ENCODE results near the gene SLC16A6.

- TF ChIP-seq, protein P1, sequence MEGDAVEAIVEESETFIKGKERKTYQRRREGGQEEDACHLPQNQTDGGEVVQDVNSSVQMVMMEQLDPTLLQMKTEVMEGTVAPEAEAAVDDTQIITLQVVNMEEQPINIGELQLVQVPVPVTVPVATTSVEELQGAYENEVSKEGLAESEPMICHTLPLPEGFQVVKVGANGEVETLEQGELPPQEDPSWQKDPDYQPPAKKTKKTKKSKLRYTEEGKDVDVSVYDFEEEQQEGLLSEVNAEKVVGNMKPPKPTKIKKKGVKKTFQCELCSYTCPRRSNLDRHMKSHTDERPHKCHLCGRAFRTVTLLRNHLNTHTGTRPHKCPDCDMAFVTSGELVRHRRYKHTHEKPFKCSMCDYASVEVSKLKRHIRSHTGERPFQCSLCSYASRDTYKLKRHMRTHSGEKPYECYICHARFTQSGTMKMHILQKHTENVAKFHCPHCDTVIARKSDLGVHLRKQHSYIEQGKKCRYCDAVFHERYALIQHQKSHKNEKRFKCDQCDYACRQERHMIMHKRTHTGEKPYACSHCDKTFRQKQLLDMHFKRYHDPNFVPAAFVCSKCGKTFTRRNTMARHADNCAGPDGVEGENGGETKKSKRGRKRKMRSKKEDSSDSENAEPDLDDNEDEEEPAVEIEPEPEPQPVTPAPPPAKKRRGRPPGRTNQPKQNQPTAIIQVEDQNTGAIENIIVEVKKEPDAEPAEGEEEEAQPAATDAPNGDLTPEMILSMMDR (IDR thresholded peaks at IDR 0.05; ENCODE audit: poor library complexity, severe bottlenecking), result no peak
- TF ChIP-seq, protein P2, sequence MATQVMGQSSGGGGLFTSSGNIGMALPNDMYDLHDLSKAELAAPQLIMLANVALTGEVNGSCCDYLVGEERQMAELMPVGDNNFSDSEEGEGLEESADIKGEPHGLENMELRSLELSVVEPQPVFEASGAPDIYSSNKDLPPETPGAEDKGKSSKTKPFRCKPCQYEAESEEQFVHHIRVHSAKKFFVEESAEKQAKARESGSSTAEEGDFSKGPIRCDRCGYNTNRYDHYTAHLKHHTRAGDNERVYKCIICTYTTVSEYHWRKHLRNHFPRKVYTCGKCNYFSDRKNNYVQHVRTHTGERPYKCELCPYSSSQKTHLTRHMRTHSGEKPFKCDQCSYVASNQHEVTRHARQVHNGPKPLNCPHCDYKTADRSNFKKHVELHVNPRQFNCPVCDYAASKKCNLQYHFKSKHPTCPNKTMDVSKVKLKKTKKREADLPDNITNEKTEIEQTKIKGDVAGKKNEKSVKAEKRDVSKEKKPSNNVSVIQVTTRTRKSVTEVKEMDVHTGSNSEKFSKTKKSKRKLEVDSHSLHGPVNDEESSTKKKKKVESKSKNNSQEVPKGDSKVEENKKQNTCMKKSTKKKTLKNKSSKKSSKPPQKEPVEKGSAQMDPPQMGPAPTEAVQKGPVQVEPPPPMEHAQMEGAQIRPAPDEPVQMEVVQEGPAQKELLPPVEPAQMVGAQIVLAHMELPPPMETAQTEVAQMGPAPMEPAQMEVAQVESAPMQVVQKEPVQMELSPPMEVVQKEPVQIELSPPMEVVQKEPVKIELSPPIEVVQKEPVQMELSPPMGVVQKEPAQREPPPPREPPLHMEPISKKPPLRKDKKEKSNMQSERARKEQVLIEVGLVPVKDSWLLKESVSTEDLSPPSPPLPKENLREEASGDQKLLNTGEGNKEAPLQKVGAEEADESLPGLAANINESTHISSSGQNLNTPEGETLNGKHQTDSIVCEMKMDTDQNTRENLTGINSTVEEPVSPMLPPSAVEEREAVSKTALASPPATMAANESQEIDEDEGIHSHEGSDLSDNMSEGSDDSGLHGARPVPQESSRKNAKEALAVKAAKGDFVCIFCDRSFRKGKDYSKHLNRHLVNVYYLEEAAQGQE (IDR thresholded peaks at IDR 0.05; ENCODE audit: borderline replicate concordance), result no peak
- TF ChIP-seq SMC3 (conservative IDR thresholded peaks at IDR 0.05; ENCODE audit: poor library complexity), result no peak
- no peak for TF ChIP-seq EZH2 (IDR thresholded peaks at IDR 0.05; ENCODE audit: borderline replicate concordance, insufficient read depth, low read length, poor library complexity, severe bottlenecking)
- no peak for TF ChIP-seq TAF1 (IDR thresholded peaks at IDR 0.05; ENCODE audit: low read depth)
- TF ChIP-seq POLR2AphosphoS5 (IDR thresholded peaks at IDR 0.05), result no peak
- TF ChIP-seq EP300 (conservative IDR thresholded peaks at IDR 0.05; ENCODE audit: poor library complexity, severe bottlenecking), result no peak
- no peak for TF ChIP-seq RAD21 (conservative IDR thresholded peaks at IDR 0.05)
- TF ChIP-seq MXI1 (conservative IDR thresholded peaks at IDR 0.05; ENCODE audit: poor library complexity, severe bottlenecking), result no peak
Measured at GRCh38 chr17:68273722-68274121, 17.2 kb downstream of the SLC16A6 start.

Measured in neural cell (in vitro differentiated cells).